K562 (cell line): Measurements from ENCODE around the gene PPM1F. TPM values are rescaled to one million over a fixed set of nuclear protein-coding genes. Genes with fewer than 3 reads are reported as not detected.

ENCODE experiments used
- FOXP4 ChIP-seq: sonication (generic); formaldehyde crosslinking; IDR thresholded peaks from 2 replicates; pipeline ENCODE4 v1.8.0; 2022; ENCODE audit warnings: mild to moderate bottlenecking, missing genetic modification reagents, borderline replicate concordance
- NFYB ChIP-seq: IDR thresholded peaks from 2 replicates; pipeline ENCODE4 v1.6.1; 2011; ENCODE audit warnings: mild to moderate bottlenecking, moderate library complexity; ENCODE audit not compliant: insufficient read length; ENCODE audit errors: extremely low read depth
- PTTG1 ChIP-seq: fragments of 450-650 bp; IDR thresholded peaks from 2 replicates; pipeline ENCODE4 v1.6.1; 2016; ENCODE audit warnings: low read depth, mild to moderate bottlenecking, missing genetic modification characterization, missing compliant biosample characterization
- REST ChIP-seq, 2 experiments: fragments of 450-650 bp; formaldehyde crosslinking in 1 of 2; IDR thresholded peaks; 2 replicates each; pipeline versions ENCODE4 v1.4.0 to v1.6.1; 2014 to 2020; ENCODE audit warnings: mild to moderate bottlenecking in 2 of 2, borderline replicate concordance in 1 of 2, low read depth in 1 of 2
- TARDBP ChIP-seq: fragments of 450-650 bp; IDR thresholded peaks from 2 replicates; pipeline ENCODE4 v1.6.1; 2016
- TGIF2 ChIP-seq: sonication (generic); formaldehyde crosslinking; IDR thresholded peaks from 2 replicates; pipeline ENCODE4 v1.8.1; 2022; ENCODE audit warnings: mild to moderate bottlenecking, missing genetic modification reagents, moderate library complexity
- polyA plus RNA-seq, 8 experiments: library from polyadenylated mRNA; depleted of rRNA in 4 of 8; stranded (reverse) in 5 of 8; unstranded in 3 of 8; fragments of >200 nt; fragmentation: Nextera tagmentation in 2 of 8; fragmentation: Illumina TruSeq in 1 of 8; extraction: Ambion mirVana in 2 of 8; extraction: Trizol in 1 of 8; gene quantifications; 2 replicates each; pipeline versions ENCODE4 v1.2.1 to v1.2.3, GENCODE V29; 2011 to 2014; ENCODE audit warnings: inconsistent platforms in 1 of 8, missing spikeins in 1 of 8
- total RNA-seq, 7 experiments: library from RNA; depleted of rRNA in 6 of 7; stranded (reverse); fragments of >200 nt in 6 of 7; fragmentation: Illumina TruSeq in 2 of 7; extraction: Trizol in 2 of 7; gene quantifications; 2 replicates each; pipeline versions ENCODE4 v1.2.1 to v1.2.3, GENCODE V29; 2011 to 2021; ENCODE audit warnings: low replicate concordance in 1 of 7

The PPM1F gene
- total and polyA plus RNA-seq, 9 of the 15 experiments (the other 6 are each of a cell fraction or from before 2014, with no cell fraction given): 2.1 to 159 (median 64.0) TPM

DNA sequence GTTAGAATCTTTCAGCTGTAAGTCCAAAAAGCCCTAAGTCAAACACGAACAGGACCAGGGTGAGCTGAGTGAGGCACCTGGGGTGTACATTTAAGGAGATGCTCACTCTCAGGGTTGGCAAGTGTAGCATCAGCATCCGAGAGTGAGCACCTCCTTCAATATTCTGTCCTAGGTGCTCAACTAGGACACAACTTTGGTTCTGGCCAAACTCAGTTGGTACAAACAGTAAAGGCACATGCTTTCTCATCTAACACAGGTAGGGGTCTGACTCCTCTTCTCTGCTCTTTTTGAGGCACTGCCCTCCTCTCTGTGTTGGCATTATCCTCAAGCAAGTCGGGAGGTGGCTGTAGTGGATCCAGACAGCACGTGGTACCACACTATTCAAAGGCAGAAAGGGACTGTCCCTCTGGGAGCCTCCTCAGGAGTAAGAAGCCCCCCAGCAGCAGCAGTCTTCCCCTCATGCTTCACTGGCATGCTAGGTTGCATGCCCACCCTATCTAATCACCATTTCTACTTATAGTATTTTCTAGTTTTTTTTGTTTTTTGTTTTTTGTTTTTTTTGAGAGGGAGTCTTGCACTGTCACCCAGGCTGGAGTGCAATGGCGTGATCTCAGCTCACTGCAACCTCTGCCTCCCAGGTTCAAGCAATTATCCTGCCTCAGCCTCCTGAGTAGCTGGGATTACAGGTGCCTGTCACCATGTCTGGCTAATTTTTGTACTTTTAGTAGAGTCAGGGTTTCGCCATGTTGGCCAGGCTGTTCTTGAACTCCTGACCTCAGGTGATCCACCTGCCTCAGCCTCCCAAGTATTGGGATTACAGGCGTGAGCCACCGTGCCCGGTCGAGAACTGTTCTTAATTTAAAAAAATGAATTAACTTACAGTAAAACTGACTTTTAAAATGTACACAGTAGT lies 70.6 kb downstream of the PPM1F start (continued):
- TF ChIP-seq TARDBP (no peak), FOXP4 (CRISPR knock-in tag) (no peak), NFYB (no peak), PTTG1 (tag) (no peak), REST (IDR thresholded peaks at IDR 0.05; ENCODE audit: borderline replicate concordance) (no peak), REST (CRISPR knock-in tag; IDR thresholded peaks at IDR 0.05; ENCODE audit: low read depth) (no peak), TGIF2 (CRISPR knock-in tag) (peak; percentile 27; the same call in 1 of the 2 replicates)
